Globus pallidus (tissue), 1 donor: ENCODE data around the gene HCN4.

Experiments used
- DNase-seq: peaks from one replicate; pipeline ENCODE4 v3.0.0-alpha.2; 2015; ENCODE audit warnings: low spot score

The HCN4 gene

DNA sequence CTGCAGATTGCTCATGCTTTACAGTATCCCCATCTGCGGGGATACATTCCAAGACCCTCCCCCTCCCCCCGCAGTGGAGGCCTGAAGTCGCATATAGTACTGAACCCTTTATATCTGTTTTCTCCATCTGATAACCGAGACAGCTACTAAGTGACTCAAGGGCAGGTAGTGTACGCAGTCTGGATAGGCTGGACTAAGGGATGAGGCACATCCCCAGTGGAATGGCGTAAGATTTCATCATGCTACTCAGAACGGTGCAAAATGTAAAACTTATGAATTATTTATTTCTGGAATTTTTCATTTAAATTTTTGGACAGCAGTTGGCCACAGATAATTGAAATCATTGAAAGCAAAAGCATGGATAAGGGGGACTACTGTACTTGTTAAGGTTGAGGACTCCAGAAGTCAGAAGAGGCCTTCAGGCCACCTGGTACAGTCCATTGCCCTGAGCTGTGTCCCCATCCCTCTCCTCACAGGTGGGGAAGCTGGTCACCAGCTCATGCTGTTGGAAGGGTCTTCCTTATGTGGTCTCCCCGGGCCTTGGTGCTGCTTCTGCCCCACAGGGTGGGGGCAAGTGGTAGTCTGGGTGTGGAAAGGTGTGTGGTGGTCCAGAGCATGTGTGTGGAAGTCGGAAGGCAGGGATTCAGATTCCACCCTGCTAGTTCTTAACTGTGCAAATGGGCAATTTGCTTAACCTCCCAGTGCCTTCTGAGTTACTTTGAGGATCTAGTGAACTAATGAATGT is 72.0 kb downstream of the HCN4 start:
- no peak for DNase-seq

GRCh38 chr15:73295630-73296286 is 73.0 kb downstream of the HCN4 start:
- no peak for DNase-seq

DNA sequence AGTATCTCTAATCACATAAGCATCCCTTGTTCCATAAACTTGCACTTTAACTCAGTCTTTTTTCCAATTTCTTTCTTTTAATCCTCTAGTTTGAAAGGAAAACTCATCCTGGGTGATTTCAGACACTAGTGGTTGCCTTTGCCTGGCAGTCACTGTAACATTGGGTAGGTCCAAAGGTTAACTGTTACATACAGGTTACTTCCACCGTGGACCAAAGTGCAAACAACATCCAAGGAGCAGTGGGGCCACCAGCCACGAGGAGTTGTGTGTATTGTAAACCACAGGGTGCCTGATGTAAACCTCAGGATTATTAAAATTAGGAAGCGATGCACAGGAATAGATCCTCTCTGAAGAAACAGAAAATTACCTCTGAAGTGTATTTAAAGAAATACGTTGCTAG is 75.0 kb downstream of the HCN4 start:
- DNase-seq = no peak

- DNase-seq = no peak
Measured at GRCh38 chr15:73291441-73291840, 77.3 kb downstream of the HCN4 start.

- DNase-seq = no peak
Measured at GRCh38 chr15:73287019-73287418, 81.7 kb downstream of the HCN4 start.

DNA sequence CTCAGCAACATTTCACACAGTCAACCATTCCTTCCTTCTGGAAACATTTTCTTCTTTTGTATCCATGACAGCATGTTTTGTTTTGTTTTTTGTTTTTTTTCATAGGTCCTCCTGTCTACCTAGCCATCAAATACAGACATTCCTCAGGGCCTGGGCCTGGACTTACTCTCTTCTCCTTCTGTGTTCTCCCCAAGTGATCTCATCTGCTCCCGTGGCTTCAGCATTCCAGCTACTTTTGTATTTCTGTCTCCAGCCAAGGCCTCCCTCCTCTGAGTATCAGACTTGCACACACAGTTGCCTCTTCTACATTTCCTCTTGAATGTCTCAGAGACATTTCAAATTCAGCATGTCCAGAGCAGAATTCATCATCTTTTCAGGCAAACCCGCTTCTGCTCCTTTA is 82.4 kb downstream of the HCN4 start:
- no peak for DNase-seq

DNA sequence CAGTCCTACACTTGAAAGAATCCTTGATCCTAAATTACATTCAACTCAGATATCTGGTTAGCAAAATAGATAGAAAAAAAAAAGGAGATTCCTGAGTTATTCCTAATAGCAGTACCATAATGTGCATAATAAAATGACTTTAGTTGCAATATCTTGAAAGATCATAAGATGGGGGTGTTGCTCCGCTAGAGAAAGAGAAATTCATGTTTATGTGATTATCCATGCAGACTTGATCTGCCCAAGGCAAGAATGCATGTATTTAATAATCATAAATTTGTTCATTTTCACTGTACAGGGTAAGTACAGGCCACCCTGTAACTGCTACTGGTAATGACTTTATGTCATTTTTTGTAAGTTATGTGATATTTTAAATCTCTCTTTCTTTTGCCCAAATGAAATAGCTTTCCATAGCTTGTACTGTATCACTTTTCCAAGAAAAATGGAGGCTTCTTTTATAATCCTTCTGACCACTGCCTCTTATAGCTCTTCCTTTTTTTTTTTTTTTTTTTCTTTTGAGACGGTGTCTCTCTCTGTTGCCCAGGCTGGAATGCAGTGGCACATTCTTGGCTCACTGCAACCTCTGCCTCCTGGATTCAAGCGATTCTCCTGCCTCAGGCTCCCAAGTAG is 84.6 kb downstream of the HCN4 start:
- DNase-seq = no peak

- no peak for DNase-seq
Measured at GRCh38 chr15:73283366-73283962, 85.3 kb downstream of the HCN4 start.

DNA sequence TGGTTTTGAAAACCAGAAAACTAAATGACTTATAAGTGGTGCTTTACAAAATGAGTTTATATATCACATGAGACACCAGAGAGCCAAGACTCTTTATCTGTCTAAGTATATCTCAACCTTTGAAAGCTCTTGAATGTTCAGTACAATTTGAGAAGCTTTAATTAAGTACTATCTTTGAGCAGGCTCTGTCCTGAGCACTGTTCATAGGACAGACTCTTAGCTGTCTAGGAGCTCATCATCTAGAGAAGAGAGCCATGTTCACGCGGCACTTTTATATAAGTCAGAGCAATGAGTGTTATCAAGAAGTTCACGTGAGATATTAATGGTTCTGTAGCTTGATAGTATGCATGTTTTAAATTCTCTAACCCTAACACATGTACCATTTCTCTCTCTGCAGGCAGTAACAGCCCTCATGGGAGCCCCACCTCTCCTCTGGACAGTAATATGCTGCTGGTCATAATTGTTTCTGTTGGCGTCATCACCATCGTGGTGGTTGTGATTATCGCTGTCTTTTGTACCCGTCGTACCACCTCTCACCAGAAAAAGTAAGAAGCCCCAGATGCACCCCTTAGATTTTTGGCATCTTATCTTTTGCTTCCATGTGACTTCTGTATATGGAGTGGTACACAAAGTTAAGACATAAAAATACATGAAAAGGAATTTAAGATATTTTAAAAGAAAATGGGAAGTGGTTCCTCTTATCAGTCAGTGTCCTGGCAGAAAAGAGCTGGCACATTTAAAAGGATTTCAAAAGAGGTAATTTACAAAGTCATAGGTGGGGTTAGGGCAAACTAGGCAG is 86.0 kb downstream of the HCN4 start:
- DNase-seq = no peak

DNA sequence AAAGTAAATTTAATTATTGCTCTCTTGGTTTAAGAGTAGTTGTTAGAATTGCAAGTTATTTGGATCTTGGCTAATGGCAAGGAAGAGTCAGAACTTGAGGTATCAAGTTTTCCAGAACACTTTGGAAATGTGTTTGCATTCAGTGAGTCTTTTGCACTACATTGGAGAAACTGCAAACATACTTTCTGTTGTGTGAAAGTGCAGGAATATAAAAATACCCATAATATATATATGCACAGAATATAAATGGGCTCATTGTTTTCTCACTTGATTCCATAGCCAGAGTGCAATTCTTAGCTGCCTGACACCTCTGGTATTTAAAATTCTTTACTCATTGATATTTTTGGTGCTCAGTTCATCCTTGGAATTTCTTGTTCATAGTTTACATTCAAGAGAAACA is 92.9 kb downstream of the HCN4 start:
- no peak for DNase-seq

DNA sequence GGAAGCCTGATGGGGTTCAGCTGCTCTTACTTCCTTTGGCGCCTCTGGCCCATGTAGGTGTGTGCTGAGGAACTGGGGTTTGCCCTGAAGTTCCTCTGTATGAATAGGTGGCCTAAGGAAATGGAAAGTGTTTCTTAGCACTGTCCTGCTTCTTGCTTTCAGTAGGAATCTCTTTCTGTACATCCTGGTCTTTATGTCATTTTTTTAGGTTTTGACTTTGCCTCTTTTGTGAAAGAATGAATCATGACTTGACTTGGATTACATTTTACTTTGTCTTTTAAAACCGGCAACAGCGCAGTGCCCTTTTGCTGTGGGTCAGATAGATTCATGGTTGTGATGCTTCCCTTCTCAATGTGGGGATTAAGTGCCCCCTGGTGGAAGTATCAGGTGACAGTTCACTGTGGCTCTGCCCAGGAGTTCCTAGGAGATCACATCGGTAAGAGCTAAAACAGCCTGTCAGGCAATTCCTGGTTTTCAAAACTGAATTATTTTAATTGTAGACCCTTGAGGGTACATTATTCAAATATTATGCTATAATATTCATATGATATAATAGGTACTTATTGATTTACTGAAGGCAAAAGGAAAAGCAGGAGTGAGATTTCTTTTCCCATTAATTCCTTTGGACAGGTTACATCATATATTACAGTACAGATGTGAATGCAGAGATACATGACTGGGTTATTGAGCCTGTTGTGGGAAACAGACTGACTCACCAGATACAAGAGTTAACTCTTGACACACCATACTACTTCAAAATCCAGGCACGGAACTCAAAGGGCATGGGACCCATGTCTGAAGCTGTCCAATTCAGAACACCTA is 95.4 kb downstream of the HCN4 start:
- peak; percentile 65 for DNase-seq

DNA sequence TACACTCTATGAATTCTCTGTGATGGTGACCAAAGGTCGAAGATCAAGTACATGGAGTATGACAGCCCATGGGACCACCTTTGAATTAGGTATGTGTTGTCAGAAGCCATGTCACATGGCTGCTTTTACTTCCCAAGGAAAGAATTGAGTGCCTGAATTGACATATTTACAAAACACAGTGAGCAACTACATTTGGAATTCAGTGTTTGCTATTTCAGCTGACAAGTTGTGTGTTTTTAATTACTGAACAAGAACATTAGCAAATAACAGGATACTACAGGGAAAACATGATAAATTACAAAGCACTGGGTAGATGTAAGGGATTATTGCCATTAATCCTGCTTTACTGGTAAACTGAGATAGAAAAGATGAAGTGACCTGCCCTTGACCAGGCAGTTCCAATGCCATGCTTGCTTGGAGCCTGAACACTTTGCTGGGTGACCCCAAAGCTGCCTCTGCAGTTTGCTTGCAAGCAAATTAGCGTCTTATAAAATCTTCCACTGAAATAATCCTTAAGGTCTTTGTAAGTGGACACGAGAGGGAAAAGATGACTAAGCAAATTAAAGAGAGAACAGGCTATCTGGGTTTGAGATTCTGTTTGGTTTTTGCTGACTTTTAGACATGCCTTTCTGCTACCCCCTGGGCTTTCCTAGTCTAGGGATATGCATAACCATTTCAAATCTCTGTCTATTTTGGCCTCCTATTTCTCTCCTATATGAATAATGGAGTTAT is 98.2 kb downstream of the HCN4 start:
- DNase-seq = no peak
